Measurements from ENCODE around the gene SBNO1.

DNA sequence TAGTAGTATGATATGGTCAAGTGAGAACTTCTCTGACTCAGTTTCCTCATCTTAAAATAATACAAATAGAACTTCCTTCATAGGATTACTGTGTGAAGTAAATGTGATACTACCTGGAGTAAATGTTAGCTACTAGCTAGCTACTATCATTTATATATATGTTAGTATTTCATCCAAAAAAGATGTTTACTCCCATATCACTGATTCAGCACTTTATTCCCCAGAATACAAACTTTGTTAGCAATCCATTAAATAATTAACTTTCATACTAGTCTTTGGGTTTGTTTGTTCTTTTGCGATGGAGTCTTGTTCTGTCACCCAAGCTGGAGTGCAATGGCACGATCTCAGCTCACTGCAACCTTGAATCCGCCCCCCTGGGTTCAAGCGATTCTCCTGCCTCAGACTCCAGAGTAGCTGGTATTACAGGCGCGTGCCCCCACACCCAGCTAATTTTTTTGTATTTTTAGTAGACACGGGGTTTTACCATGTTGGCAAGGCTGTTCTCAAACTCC is 8.4 kb downstream of the SBNO1 start:
- TF ChIP-seq CTCF (conservative IDR thresholded peaks at IDR 0.05 in 1 of 2, IDR thresholded peaks at IDR 0.05 in 1 of 2; ENCODE audit: extremely low read depth in 1 of 2, insufficient read depth in 1 of 2, low read depth in 1 of 2, low read length in 2 of 2) (no peak), EZH2 (IDR thresholded peaks at IDR 0.05; ENCODE audit: borderline replicate concordance, low read length) (no peak)
